ENCODE results near the gene PDE5A.

- TF ChIP-seq, protein P1, sequence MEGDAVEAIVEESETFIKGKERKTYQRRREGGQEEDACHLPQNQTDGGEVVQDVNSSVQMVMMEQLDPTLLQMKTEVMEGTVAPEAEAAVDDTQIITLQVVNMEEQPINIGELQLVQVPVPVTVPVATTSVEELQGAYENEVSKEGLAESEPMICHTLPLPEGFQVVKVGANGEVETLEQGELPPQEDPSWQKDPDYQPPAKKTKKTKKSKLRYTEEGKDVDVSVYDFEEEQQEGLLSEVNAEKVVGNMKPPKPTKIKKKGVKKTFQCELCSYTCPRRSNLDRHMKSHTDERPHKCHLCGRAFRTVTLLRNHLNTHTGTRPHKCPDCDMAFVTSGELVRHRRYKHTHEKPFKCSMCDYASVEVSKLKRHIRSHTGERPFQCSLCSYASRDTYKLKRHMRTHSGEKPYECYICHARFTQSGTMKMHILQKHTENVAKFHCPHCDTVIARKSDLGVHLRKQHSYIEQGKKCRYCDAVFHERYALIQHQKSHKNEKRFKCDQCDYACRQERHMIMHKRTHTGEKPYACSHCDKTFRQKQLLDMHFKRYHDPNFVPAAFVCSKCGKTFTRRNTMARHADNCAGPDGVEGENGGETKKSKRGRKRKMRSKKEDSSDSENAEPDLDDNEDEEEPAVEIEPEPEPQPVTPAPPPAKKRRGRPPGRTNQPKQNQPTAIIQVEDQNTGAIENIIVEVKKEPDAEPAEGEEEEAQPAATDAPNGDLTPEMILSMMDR (IDR thresholded peaks at IDR 0.05): no peak
- TF ChIP-seq POLR2A (IDR thresholded peaks at IDR 0.05): no peak
Observed at GRCh38 chr4:119477412-119478053, 151.1 kb downstream of the PDE5A start.

Measured in adrenal gland (tissue), 5 donors.